HL-60/S4 treated with phorbol 12-myristate 13-acetate at 8.2 ng/mL for 4 days and 3 days (cell line): ENCODE results near the gene NAGS.
"Not testable (repeated sequence)": the region's sequence is repeated elsewhere in the genome, so short reads cannot be mapped to it uniquely, and the experiment has no call there.

ENCODE experiments used
- in situ Hi-C: fragments of 300-500 bp; cut with MboI; formaldehyde crosslinking; loops from 2 replicates; pipeline ENCODE4 v1.15.0; 2022; ENCODE audit warnings: low sequenced_read_pairs

NAGS gene

DNA sequence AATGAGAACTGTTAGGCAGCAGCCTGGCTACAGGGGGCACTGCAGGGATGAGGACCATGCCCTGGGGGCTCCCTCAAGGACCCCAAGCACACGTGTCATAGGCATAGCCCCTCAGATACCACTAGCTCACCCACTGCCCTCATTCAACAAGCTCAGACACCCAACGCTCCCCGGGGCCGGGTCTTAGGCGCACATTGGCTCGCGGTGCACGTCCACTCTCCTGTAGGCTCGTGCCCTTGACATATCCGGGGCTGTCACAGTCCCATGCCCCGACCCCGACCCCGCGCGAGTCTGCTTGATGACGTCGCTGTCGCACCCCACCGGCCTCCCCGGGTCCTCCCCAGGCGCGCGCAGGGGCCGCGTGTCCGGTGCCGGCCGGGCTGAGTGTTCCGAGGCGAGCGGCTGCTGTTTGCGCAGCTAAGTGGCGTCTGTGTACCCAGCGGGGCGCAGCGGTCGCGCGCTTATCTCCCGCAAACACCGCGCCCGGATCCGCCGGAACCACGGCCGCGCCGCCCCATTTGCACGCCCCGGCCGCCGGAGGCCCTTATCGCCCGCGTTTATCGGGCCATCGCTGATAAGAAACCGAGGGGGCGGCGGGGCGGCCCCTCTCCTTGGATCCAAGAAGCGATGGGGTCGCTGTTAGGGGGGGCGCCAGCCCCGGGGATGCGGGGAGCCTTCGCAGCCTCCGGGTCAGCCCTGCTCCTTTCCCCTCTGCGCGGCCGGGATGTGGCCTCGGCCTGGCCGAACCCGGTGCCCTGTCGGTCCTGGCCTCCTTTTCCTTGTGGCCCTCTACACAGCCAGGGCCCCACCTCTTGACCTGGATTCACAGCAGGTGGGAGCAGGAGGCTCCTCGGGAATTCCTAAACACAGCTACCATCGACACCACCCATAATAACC is 20.7 kb upstream of the NAGS start:
- in situ Hi-C loops: no loop called here

DNA sequence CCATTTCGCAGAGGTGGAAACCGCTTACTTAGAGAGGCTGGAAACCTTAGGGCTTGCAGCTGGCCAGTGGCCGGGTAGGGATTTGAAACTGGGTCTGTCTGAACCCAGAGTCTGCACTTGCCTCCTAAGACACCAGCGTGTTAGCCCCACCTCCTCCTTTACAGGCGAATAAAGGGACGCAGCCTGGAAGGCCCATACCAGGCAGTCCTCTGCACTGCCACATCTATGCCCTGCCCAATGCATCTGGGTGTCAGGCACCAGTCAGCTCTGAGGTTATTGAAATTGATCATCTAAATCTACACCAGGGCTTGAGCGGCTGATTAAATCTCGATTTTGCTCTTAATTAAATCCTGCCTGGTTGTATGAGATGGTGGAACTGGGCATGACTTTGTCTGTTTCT is 19.9 kb upstream of the NAGS start:
- in situ Hi-C loops: no loop called here

DNA sequence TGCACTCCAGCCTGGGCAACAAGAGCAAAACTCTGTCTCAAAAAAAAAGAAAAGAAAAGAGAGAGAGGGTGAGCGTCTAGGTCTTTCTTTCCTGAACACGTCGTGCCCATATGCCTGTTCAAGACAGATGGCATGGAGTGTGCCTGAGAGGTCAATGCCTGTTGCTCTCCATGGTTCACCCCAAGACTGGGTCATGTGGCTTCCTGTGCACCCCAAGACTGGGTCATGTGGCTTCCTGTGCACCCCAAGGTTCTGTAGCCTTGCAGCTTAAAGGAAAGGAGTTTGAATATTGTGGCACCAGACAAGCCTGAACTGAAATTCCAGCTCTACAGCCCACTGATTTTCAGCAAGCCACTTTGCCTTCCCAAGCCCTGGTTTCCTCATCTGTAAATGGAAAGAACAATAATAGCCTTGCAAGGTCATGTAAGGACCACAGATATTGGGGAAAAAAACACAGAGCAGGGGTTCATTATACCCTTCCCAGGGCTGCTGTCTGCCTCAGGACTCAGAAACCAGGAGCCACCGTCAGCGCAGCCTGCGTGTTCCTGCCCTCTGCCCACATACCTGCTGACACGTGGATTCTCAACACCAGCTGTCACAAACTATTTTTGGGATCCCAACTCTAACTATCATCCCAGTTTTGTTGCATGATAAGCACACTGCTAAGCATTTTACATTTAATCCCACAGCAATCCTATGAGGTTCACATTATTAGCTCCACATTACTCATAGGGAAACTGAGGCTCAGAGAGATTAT is 18.0 kb upstream of the NAGS start:
- in situ Hi-C loops: no loop called here

DNA sequence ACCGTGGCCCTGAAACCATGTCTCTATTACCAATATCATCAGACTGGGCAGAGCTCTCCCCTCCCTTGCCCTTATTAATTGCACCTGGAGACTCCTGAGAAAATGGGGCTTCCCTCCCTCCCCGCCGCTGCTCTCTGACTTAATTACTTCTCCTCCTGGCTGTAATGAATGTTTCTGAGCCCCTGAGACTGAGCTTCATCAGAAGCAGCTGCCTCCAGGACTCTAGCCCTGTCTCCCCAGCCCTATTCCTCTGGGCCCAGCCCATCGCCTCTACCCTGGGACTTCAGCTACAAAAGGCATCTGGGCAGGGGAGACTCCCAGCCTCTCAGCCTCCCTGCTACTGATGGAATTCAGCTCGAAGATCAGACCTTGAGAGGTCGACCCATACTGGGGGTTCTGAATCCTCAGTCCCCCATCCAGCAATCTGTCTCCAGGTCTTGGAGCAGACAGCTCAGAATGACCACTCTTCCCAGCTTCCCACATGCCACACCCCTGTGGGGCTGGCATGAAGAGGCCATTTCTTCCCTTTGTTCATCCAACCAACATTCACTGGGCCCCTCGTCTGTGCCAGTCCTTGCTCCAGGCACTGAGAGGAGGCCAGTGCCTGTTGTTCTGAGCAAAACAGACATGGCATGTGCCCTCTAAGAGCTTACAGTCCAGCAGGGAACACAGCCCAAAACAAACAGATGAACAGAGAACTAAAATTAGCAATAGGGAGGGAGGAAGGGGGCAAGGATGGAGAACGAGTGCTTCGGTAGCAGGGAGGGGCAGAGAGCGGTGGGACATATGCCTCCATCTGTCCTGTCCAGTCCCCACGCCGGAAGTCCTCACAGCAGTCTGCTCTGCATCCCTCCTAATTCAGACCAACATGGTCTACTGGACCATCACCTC is 17.0 kb upstream of the NAGS start:
- in situ Hi-C loops: no loop called here

DNA sequence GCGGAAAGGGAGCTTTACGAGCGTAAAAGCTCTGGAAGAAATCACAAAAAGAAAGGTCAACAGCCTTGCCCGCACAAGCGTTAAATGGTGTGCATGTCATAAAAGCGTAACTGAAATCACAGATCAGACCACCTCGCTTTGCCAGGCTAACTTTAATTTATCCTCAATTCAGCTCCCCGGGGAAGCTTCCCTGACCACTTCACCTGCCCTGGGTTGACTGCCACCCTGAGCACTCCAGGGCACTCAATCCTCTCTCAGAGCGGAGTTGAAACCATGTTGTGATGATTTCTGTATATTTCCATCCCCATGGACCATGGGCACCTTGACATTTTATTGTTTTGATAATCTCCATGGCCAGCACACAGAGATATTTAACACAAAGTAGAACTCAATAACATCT is 16.1 kb upstream of the NAGS start:
- in situ Hi-C loops: no loop called here

DNA sequence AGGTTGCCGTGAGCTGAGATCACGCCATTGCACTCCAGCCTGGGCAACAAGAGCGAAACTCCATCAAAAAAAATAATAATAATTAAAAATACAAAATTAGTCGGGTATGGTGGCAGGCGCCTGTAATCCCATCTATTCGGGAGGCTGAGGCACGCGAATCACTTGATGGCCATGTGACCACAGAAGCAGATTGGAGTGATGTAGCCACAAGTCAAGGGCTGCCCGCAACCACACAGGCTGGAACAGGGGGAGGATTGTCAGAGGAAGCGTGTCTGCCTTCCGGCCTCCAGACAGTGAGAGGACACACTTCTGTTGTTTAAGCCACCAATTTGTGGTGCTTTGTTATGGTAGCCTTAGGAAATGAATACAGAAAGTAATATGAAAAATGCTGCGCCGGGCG is 11.8 kb upstream of the NAGS start:
- in situ Hi-C loops: no loop called here

DNA sequence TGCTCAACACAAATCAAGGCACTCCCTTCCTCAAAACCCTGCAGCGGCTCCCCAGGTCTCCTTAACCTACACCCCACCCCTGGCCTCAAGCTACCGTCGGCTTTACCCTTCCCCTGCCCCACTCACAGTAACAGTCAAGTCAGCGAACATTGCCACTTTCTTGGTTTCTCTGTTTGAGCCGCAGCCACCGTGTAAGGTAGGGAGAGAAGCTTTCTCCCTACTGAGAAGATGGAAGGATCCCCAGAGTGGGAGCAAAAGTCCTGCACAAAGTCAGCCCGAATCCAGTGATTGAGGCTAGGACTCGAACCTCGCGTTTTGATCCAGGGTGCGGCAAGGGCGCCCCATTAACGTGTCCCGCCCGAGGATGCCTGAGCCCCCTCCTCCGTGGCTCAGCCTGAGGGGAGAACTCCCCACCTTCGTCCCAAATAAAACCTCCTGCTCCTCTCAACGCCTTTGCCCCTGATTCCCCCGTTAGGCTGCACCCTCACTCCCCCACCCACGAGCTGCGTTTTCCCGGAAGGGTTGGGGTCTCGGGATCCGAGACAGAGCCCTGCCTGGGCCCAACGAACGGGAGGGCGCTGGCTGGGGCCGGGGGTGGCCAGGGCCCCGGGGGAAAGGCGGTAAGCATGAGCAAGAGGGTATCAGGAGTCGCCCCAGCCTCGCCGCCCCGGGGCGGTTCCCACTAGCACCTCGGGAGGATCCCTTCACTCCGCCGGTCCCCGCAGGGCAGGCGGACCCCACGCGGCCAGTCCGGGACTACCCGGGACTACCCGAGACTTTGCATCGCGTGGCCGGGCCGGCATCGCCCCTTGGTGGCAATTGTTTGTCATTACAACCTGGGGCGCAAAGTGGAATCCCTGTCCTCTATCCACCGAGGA is 9.9 kb upstream of the NAGS start:
- in situ Hi-C loops: no loop called here

DNA sequence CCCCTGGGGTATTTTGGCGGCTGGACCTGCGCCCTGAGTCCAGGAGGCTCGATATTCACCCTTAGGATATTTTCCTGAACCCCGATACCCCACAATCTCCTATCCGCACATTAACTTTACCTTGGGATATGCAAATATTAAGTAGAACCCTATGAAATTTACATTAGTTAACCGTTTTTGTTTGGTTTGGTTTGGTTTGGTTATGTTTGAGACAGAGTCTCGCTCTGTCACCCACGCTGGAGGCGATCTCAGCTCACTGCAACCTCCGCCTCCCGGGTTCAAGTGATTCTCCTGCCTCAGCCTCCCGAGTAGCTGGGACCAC is 9.3 kb upstream of the NAGS start:
- in situ Hi-C loops: no loop called here

DNA sequence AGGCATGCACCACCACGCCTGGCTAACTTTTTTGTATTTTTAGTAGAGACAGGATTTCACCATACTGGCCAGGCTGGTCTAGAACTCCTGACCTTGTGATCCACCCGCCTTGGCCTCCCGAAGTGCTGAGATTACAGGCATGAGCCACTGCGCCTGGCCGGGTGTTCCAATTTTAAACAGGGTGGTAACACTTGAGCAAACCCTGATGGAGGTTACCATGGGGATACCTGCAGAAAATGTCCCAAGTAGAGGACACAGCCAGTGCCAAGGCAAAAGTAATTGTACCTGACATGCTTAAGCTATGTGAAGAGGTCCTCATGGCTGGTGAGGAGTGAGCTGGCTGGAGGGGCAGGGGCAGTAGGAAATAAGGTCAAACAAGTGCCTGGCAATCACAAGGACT is 7.2 kb upstream of the NAGS start:
- in situ Hi-C loops: not testable (repeated sequence)

DNA sequence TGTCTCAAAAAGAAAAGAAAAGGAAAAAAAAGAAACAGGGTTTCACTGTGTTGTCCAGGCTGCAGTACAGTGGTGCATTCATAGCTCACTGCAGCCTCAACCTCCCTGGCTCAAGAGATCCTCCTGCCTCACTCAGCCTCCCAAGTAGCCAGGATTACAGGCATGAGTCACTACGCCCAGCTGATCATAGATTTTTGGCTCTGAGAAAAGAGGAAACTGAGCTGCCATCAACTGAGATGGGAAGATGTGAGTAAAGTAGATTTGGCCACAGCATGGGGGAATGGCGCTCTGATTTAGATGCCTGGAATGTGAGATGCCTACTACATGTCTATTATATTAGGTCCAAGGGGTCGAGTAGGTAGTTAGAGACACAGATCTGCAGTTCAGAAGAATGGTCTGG is 5.9 kb upstream of the NAGS start:
- in situ Hi-C loops: no loop called here

DNA sequence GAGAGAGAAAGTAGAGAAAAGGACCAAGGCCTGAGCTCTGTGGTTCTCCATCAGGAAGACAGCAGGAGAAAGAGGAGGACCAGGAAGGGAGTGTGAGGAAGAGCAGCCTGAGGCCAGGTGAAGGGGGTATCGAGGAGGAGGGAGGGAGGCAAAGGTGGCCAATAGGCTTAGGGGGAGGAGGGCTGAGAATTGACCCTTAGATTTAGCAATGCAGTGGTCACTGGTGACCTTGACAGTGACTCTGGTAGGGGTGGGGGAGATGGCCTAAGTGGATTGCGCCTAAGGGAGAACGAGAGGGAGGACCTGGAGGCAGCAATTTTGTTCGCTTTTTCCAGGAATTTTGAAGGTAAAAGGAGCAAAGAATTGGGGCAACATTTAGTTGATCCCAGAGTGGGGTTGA is 5.4 kb upstream of the NAGS start:
- in situ Hi-C loops: no loop called here

DNA sequence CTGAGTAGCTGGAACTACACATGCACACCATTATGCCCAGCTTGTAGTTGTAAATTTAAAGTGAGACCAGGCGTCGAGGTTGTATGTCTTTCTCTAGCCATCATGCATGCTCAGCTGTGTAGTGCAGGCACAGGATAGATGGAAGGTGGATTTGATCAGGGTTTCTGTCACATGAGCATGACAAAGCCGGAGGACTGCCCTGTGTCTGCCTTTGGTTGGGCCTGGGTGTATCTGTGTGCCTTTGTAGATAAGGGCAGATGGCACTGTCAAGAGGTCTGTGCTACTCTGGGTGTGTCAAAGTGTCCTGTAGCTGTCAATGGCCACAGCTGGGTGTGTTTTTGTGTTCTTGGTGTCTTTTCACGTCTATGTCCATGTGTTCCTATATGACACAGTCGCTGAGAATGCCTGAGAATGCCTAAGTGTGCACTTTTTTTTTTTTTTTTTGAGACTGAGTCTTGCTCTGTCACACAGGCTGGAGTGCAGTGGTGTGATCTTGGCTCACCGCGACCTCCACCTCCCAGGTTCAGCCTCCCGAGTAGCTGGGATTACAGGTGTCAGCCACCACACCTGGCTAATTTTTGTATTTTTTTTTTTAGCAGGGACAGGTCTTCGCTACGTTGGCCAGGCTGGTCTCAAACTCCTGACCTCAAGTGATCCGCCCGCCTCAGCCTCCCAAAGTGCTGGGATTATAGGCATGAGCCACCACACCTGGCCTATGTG is 4.1 kb upstream of the NAGS start:
- in situ Hi-C loops: no loop called here

DNA sequence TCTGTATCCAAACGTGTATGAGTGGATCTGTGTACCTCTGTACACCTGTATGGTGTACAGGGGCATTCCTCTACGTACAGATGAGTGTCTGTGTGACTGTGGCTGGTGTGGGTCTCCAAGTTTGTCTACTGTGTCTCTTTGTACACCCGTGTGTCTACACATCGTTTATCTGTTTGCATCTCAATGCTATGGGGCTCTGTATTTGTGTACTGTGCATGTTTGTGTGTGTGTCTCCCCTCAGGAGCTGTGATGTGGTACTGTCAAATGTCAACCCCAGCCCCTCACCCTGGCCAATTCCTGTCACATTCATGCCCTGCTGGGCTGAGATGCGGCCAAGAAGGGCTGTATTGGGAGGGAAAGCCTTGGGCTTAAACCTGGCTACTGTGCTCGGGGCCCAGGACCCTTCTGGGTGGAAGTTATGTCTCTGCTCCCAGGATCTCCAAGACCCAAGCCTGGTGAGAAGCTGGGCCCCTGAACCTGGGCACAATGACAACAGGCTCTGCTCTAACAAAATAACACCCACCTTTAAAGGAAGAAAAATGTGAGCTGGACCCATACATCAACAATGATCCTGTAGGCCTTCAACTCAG is 3.5 kb upstream of the NAGS start:
- in situ Hi-C loops: no loop called here

DNA sequence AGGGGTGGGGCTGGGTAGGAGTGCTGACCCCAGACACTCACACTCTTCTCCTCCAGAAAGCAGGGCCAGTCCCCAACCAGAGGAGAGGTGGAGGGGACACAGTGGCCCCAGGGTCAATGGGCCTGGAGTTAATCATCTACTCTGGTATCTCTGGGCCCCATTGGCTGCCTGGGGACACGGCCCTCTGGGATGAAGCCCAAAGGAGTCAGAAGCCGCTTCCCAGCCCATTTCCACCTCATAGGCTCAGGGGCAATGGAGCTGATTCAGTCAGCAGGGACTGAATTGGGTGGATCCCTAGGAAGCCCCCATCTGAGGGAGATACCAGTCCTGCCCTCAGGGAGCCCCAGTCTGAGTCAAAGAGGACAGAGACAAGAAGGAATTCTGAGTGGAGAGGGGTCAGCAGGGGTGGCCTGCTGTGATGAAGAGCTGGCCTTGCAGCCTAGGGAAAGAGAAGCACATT is 2.9 kb upstream of the NAGS start:
- in situ Hi-C loops: no loop called here

DNA sequence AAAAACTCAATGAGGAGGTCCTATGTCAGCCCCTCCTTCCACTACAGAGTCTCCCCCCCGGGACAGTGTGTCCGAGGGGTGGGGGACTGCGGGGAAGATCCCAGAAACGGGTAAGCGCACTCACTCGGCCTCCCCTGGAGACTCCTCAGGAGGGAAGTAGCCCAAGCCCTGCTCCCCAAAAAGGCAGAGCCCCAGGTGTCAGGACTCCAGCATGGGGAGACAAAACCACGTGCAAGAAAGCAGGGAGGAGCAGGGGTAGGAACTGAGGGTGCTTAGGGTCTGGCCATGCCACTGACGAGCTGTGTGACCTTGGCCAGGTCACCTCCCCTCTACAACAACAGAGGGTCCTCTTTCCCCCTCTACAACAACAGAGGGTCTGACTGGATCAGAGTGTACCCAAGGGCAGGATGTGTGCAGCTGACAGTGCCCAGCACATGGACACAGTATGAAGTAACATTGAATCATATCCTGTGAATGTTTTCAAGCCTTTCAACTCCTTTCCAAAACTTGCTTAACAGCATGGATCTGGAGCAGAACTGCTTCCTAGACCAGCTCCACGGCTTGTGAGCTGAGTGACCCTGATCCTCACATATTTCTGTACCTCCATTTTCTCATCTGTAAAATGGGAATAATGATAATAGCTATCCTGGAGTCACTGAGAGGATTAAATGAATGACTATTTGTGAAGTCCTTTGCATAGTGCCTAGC is 2.1 kb upstream of the NAGS start:
- in situ Hi-C loops: no loop called here

DNA sequence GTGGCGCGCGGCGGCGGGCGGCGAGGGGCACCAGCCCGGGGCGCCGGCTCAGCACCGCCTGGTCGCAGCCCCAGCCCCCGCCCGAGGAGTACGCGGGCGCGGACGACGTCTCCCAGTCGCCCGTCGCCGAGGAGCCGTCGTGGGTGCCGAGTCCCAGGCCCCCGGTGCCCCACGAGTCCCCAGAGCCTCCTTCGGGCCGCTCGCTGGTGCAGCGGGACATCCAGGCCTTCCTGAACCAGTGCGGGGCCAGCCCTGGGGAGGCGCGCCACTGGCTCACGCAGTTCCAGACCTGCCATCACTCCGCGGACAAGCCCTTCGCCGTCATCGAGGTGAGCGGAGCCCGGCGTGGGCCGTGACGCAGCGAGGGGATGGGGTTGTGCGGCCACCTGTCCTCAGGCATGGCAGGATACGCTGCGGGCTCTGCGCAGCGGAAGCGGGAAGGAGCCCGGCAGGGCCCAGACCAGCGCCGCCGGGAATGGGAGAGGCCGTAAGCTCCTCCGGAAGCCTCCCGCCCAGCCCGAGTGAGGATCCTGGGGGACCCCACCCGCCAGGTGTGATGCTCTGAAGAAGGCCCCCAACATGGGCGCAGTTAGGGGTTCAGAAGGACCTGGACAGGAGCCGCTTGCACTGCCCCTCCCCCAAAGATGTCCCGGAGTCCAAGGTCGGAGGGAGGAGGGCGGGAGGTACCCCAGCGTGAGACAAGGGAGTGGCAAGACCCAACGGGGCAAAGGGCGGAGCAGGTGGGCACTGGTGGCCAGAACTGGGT is 522 bp downstream of the NAGS start:
- in situ Hi-C loops: no loop called here

DNA sequence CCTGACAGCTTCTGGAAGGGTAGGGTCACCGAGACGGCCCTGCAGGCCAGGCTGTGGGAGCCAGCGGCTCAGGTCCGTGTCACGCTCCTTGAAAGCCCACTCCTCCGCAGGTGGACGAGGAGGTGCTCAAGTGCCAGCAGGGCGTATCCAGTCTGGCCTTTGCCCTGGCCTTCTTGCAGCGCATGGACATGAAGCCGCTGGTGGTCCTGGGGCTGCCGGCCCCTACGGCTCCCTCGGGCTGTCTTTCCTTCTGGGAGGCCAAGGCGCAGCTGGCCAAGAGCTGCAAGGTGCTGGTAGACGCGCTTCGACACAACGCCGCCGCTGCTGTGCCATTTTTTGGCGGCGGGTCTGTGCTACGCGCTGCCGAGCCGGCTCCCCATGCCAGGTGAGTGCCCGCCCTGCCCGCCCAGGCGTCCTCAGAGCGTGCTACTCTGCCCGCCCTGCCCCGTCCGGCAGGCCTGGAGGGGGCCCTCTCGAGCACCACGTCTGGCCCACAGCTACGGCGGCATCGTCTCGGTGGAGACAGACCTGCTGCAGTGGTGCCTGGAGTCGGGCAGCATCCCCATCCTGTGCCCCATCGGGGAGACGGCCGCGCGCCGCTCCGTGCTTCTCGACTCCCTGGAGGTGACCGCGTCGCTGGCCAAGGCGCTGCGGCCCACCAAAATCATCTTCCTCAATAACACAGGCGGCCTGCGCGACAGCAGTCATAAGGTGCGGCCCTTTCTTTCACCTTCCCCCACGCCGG is 1.3 kb downstream of the NAGS start:
- in situ Hi-C loops: no loop called here

DNA sequence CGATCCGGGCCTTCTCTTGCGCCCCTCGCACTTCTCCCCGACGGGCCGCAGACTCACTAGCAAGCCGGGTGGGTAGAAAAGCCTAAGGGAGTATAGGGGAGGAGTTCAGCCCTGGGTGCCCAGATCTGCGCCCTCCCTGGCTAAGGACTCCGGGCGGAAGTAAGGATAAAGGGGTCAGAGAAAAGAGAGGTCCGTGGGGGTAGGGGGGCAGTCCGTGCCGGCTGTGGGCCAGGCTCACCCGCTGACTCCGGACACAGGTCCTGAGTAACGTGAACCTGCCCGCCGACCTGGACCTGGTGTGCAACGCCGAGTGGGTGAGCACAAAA is 1.8 kb downstream of the NAGS start:
- in situ Hi-C loops: no loop called here
